ENCODE measurements around the gene ABCA13.

Gene ABCA13

DNA sequence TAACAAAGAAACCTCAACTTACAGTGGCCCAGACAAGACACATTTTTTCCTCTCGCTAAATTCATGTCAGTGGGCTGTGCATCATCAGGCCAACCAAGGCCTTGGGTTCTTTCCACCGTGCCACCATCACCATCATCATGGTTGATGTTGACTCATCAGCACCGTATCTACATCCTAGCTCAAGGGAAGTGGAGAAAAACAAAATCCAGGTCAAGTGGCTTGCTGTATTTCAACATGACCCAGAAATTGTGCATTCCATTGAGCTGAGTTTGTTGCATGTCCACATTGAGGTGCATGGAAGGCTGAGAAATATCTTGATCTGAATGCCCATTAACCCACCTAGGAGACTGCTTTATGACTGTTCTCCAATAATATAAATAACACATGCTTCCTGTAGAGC, 440.7 kb downstream of the ABCA13 start:
- DNase-seq (no peak), ATAC-seq (replicated peaks) (no peak)
- Mint-ChIP-seq H3K9me3 (peaks cover under 1 to 5% of the 10 kb centered on the region in 2 donors), H3K27me3 (no peaks in the 10 kb centered on the region), H3K27ac (no peak overlapping the region), H3K36me3 (no peaks in the 10 kb centered on the region), H3K4me1 (no peaks in the 10 kb centered on the region), H3K4me3 (no peak overlapping the region)

DNA sequence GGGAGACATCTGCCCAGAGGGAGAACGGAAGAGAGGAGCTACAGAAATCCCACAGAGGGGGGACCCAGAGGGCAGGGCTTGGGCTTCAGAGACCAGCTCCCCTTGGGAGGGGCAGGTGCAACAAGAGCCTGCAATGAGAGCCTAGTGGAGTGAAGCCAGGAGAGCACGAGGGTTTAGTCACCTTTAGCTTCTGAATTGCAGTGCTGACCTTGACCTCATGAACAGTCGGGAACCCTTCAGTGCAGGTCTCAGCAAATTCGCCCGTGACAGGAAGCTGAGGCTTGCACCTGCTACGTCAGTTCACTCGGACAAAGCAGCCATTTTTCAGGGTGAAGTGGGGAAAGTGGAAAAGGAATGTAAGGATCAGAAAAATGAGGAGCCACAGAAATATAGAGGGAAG, 446.2 kb downstream of the ABCA13 start:
- ATAC-seq (replicated peaks): no peak
- no peaks in the 10 kb centered on the region for H3K36me3 Mint-ChIP-seq
- H3K4me3 Mint-ChIP-seq: no peak overlapping the region
- H3K27ac Mint-ChIP-seq: no peak overlapping the region
- DNase-seq: no peak
- H3K9me3 Mint-ChIP-seq: peaks cover 2 to 10% of the 10 kb centered on the region in 2 donors
- no peaks in the 10 kb centered on the region for H3K27me3 Mint-ChIP-seq
- no peaks in the 10 kb centered on the region for H3K4me1 Mint-ChIP-seq

DNA sequence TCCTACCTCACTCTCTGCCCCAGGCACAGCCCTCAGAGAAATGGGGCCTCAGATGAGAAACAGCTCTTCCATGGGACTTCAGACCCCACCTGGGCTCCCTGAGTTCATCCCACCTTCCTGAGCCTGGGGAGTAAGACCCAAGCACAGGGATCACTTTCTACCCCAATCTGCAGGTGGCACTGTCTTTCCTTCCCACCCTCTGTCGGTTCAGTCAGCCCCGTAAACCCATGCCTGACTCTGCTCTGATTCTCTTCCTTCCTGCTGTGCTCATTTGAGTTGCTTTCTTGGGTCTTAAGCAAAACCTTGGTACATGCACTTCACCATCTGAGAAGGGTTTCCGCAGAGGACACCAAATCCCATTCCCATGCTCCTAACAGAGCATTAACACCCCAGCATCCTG, 446.7 kb downstream of the ABCA13 start:
- no peak for ATAC-seq (replicated peaks)
- DNase-seq: no peak
- Mint-ChIP-seq H3K9me3 (peaks cover 2 to 10% of the 10 kb centered on the region in 2 donors), H3K36me3 (no peaks in the 10 kb centered on the region), H3K4me3 (no peak overlapping the region), H3K27ac (no peak overlapping the region), H3K4me1 (no peaks in the 10 kb centered on the region), H3K27me3 (no peaks in the 10 kb centered on the region)

DNA sequence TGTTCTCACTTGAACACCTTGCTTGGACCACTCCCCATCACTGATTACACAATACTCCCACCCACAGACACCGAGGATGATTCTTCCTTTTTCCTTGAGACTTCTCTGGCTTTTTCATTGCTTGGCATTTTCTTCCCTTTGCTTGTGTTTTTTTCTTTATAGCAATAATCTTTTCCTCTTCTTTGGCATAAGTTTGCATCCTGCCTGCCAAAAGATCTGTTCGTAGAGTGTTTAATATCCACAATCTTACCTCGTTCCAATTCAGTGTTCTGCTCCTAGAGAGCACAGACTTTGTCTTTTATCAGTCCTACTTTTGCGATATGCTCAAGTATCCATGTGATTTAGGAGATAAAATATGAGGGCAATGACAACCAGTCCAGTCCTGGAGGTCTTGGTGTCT, 449.8 kb downstream of the ABCA13 start:
- H3K27ac Mint-ChIP-seq: no peak overlapping the region
- no peaks in the 10 kb centered on the region for H3K4me1 Mint-ChIP-seq
- H3K9me3 Mint-ChIP-seq: peaks cover 4 to 10% of the 10 kb centered on the region in 2 donors
- H3K4me3 Mint-ChIP-seq: no peak overlapping the region
- no peaks in the 10 kb centered on the region for H3K27me3 Mint-ChIP-seq
- no peak for DNase-seq
- H3K36me3 Mint-ChIP-seq: no peaks in the 10 kb centered on the region
- ATAC-seq (replicated peaks): no peak

DNA sequence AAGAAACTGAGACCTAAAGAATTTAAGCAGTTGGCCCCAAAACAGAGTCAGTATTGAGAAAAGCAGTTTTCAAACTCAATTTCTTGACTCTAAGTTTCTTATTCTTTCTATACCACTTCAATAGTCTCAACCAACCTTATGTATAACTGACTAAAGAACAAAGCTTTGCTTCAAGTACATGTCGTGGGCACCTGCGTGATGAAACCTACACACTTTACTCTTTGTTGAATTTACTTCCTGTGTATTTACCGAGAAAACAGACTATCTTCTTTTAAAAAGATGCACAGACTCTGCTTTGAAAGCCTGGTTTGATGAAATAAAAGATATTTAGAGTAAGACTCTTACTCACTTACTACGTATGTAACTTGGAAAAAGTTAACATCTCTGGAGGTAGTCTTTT, 455.9 kb downstream of the ABCA13 start:
- Mint-ChIP-seq H3K4me3 (no peak overlapping the region), H3K27me3 (no peaks in the 10 kb centered on the region), H3K27ac (no peak overlapping the region), H3K9me3 (peaks cover 0 to 9% of the 10 kb centered on the region in 2 donors), H3K4me1 (no peaks in the 10 kb centered on the region), H3K36me3 (no peaks in the 10 kb centered on the region)
- DNase-seq (no peak), ATAC-seq (replicated peaks) (no peak)

DNA sequence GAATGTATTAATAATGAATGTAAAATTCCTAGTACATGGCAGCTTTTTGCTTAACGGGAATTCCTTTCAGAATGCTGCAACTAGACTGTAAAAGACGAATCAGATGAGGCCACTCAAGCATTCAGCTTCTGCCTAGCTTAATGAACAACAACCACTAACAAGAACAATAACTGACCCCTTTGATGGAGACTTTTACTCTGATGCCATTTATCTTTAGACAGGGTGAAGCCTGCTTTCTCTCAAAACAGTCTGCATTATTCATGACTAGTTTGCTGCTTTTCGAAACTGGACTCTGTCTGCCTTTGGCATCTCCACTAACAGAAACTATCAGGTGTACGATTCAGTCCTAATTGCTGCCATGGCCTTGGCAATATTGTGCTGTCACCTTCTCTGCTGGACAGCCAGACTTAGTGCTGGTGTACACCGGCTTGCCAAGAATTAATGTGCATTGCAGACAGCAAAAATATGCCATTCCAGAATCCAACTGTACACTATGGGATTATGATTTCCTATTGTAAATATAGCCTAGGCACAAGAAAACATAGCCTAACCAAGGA, 457.6 kb downstream of the ABCA13 start:
- Mint-ChIP-seq H3K9me3 (peaks cover 0 to 10% of the 10 kb centered on the region in 2 donors), H3K4me3 (no peak overlapping the region), H3K27me3 (no peaks in the 10 kb centered on the region), H3K27ac (no peak overlapping the region), H3K4me1 (no peaks in the 10 kb centered on the region), H3K36me3 (no peaks in the 10 kb centered on the region)
- ATAC-seq (replicated peaks) (no peak), DNase-seq (no peak)

DNA sequence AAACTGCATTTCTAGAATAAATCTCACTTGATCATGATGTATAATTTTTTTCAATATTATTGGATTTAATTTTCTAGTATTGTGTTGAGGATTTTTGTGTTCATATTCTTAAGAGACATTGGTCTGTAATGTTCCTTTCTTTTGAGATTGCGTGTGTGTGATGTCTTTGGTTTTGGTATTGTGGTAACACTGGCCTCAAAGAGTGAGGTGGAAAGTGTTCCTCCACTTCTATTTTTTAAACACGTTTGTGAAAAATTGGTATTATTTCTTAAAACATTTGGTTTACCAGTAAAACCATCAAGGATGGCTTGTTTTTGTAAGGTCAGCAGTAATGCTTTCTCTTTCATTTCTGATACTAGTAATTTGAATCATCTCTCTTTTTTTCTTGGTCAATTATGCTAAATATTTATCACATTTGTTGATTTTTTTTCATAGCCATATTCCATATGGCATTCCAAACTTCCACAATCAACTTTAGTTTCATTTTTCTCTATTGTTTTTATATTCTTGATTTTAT, 462.9 kb downstream of the ABCA13 start:
- no peaks in the 10 kb centered on the region for H3K4me1 Mint-ChIP-seq
- no peaks in the 10 kb centered on the region for H3K27me3 Mint-ChIP-seq
- DNase-seq (no peak), ATAC-seq (replicated peaks) (no peak)
- H3K27ac Mint-ChIP-seq: no peak overlapping the region
- peaks cover 0 to 5% of the 10 kb centered on the region in 2 donors for H3K9me3 Mint-ChIP-seq
- H3K36me3 Mint-ChIP-seq: no peaks in the 10 kb centered on the region
- no peak overlapping the region for H3K4me3 Mint-ChIP-seq

DNA sequence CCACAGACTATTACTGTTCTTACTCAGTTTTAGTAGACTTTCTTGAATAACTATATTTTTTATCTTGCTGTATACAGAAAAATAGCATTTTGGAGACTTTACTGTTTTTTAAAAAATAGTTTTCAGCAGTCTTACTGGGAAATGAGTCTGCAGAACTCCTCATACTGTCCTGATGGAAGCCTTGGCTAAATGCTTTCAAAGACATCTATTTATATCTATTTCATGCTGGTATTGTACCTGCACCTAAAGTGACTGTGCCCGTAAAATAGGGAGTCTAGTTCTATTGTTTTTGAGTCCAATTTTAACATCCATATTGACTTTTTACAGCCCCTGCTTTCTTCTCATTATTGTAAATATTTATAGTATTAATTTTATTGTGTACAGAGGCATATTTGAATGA, 464.5 kb downstream of the ABCA13 start:
- no peak for ATAC-seq (replicated peaks)
- no peak overlapping the region for H3K27ac Mint-ChIP-seq
- H3K9me3 Mint-ChIP-seq: peaks cover 0 to 4% of the 10 kb centered on the region in 2 donors
- H3K4me3 Mint-ChIP-seq: no peak overlapping the region
- no peak for DNase-seq
- H3K36me3 Mint-ChIP-seq: no peaks in the 10 kb centered on the region
- no peaks in the 10 kb centered on the region for H3K4me1 Mint-ChIP-seq
- no peaks in the 10 kb centered on the region for H3K27me3 Mint-ChIP-seq

DNA sequence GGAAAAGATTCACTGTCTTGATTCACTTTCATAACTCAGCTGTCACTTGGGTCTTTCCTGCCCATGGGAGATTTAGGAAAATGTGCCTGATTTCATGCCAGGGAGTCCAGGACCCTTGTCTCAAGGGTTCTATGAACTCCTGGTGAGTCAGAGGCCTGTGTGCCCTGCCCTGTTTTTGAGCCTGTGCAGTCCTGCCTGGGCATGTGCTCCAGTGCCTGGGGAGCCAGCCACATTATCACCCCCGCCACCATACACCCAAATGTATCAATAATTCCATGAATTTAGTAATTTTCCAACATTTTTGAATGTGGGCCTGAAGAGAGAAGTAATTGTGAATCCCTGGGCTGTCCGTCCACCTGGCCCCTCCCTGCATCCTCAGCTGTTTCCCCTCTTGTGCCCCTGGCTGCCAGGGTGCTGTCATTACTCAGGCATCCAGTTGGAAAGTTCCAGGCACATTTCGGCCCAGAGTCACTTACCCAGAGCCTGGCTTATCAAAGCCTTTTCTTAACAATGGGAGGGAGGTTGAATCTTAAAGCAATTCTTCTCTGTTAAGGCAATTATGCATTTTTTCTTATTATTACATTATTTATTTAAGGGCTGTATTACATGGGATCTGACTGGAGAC, 465.2 kb downstream of the ABCA13 start:
- no peaks in the 10 kb centered on the region for H3K4me1 Mint-ChIP-seq
- ATAC-seq (replicated peaks): no peak
- H3K27me3 Mint-ChIP-seq: no peaks in the 10 kb centered on the region
- no peak overlapping the region for H3K27ac Mint-ChIP-seq
- DNase-seq: no peak
- no peaks in the 10 kb centered on the region for H3K36me3 Mint-ChIP-seq
- no peak overlapping the region for H3K4me3 Mint-ChIP-seq
- peaks cover 0 to 3% of the 10 kb centered on the region in 2 donors for H3K9me3 Mint-ChIP-seq

DNA sequence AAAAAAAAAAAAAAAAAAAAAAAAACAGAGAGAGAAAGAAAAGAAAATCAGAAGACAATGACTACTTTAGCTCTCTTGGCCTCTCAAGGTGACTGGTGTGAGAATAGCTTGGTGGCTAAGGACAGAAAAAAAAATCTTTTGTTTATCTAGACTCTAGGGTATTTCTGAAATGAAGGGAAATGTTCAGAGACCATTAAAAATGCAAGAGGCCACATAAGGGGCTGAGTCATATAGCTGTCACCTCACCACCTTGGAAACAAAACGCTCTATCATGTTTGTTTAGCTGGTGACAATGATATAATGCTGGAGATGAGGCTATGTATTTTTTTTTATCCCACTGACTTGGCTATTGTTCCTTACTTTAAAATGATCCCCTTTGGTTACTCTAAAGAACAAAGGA, 466.1 kb downstream of the ABCA13 start:
- H3K4me1 Mint-ChIP-seq: no peaks in the 10 kb centered on the region
- H3K27ac Mint-ChIP-seq: no peak overlapping the region
- ATAC-seq (replicated peaks) (no peak), DNase-seq (no peak)
- H3K9me3 Mint-ChIP-seq: peaks cover 0 to 2% of the 10 kb centered on the region in 2 donors
- no peak overlapping the region for H3K4me3 Mint-ChIP-seq
- no peaks in the 10 kb centered on the region for H3K27me3 Mint-ChIP-seq
- H3K36me3 Mint-ChIP-seq: no peaks in the 10 kb centered on the region

DNA sequence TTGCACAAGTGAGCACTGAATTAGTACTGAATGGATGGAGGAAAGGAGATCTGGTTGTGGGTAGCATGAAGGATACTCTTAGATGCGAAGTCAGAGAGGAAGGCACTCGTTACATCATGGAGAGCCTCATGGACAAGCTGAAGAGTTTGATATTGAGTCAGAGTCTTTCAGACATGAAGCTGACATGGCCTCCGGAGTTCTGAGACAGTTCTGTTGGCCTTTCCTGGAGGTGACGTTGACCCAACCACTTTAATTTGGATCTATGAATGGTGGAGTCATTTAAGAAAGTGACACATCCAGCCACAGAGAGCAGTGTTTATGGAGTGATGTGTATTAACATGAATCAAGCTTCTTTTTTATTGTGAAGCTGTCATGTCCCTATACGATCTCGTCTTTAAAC, 466.8 kb downstream of the ABCA13 start:
- no peak overlapping the region for H3K4me3 Mint-ChIP-seq
- ATAC-seq (replicated peaks): no peak
- H3K9me3 Mint-ChIP-seq: no peaks in the 10 kb centered on the region
- no peaks in the 10 kb centered on the region for H3K4me1 Mint-ChIP-seq
- H3K27ac Mint-ChIP-seq: no peak overlapping the region
- DNase-seq: no peak
- no peaks in the 10 kb centered on the region for H3K36me3 Mint-ChIP-seq
- no peaks in the 10 kb centered on the region for H3K27me3 Mint-ChIP-seq

DNA sequence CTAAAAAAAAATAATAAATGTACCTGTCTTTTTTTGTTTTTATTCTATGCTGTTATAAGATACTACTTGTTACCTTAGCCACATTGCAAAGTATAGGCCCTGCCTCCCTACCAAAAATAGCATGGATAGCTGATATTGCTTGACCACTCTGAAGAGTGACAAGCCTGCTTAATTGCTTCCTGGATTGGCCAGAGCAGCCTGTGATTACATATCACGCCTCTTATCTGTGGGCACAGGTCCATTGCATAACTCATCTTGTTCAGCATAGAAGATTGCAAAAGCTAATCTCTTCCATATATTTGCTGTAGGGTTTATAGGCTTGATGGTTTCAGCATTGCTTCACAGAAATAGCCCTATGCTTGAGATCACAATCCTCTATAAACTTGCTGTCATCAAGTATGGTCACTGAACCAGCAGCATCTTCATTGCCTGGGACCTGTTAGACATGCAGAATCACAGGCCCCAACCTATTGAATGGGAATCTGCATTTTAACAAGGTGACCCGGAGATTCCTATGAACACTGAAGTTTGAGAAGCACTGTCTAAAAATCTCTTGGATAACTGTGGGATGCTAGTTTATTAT, 472.3 kb downstream of the ABCA13 start:
- H3K27me3 Mint-ChIP-seq: no peaks in the 10 kb centered on the region
- H3K36me3 Mint-ChIP-seq: no peaks in the 10 kb centered on the region
- no peaks in the 10 kb centered on the region for H3K9me3 Mint-ChIP-seq
- H3K4me3 Mint-ChIP-seq: no peak overlapping the region
- no peak for DNase-seq
- no peak overlapping the region for H3K27ac Mint-ChIP-seq
- ATAC-seq (replicated peaks): no peak
- no peaks in the 10 kb centered on the region for H3K4me1 Mint-ChIP-seq

DNA sequence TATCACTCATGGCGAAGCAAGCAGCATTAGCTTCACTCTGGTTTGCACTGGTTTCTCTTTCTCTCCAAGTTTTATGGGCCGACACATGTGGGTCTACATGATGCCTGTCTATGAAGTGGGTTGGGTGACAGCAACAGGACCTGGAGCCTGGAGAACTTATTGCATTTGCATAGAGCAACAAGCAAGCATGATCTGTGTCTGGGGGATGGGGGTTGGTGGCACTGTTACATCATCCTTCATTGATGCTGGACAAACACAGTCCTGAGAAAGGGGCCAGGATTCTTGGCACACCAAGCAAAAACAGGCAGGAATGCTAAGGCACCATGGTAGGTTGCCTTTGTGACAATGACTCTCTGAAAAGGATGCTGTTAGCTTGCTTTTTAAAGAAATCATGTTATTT, 486.9 kb downstream of the ABCA13 start:
- DNase-seq: no peak
- no peaks in the 10 kb centered on the region for H3K36me3 Mint-ChIP-seq
- no peak overlapping the region for H3K4me3 Mint-ChIP-seq
- H3K27me3 Mint-ChIP-seq: no peaks in the 10 kb centered on the region
- H3K9me3 Mint-ChIP-seq: peaks cover 8% of the 10 kb centered on the region in 2 donors
- no peak for ATAC-seq (replicated peaks)
- no peak overlapping the region for H3K27ac Mint-ChIP-seq
- H3K4me1 Mint-ChIP-seq: no peaks in the 10 kb centered on the region

DNA sequence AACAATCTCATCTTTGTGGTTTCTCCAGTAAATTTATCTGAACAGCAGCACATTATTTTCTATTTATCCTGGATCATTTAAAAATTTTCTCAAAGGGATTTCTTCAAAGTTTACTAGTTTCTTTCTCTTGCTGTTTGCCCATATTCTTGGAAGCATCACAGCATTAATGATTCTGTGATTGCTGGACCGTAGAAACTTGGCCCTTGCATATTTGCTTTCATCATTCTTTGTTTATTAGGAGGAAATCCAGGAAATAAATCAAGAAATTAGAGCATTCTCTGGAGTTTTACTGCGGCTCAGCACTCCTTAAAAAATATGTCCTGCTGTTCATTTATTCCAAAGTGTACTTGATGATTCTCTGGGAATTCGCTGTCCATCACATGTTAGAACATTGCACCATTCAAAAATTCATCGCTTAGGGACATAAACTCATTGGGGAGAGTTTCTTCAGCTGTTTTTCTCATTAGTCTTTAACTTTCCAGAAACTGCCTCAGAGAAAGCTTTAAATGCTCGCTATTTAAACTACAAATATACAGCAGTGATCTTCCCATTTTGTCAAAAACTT, 489.1 kb downstream of the ABCA13 start:
- ATAC-seq (replicated peaks): no peak
- H3K4me1 Mint-ChIP-seq: no peaks in the 10 kb centered on the region
- H3K27me3 Mint-ChIP-seq: no peaks in the 10 kb centered on the region

DNA sequence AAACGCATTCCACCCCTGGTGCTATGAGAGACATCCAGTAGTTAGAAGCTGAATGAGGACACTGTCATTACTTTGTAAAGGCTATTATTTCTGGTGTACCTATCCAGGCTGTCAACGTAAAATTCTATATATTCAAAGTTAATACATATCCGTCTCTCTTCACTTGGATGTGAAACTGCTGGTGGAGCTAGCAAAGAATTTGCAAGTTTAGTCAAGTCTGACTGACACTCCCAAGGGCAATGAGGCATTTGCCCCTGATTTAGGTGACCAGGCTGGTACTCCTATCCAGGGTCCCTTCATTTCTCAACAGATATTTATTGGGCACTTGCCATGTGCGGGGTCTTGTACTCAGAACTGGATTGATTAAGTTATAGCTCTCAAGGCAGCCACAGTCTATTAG, 493.0 kb downstream of the ABCA13 start:
- Mint-ChIP-seq H3K4me1 (no peaks in the 10 kb centered on the region), H3K9me3 (peaks cover 0 to 4% of the 10 kb centered on the region in 2 donors), H3K4me3 (no peak overlapping the region), H3K36me3 (no peaks in the 10 kb centered on the region), H3K27me3 (no peaks in the 10 kb centered on the region), H3K27ac (no peak overlapping the region)
- ATAC-seq (replicated peaks) (no peak), DNase-seq (no peak)

More for the DNA sequence above, 489.1 kb downstream of the ABCA13 start:
- peaks cover 3 to 4% of the 10 kb centered on the region in 2 donors for H3K9me3 Mint-ChIP-seq
- no peak for DNase-seq
- no peak overlapping the region for H3K27ac Mint-ChIP-seq
- no peaks in the 10 kb centered on the region for H3K36me3 Mint-ChIP-seq
- no peak overlapping the region for H3K4me3 Mint-ChIP-seq
